ENCODE measurements around the gene TRIM2.
"Not testable (repeated sequence)": the region's sequence is repeated elsewhere in the genome, so short reads cannot be mapped to it uniquely, and the experiment has no call there.

Gene TRIM2

DNA sequence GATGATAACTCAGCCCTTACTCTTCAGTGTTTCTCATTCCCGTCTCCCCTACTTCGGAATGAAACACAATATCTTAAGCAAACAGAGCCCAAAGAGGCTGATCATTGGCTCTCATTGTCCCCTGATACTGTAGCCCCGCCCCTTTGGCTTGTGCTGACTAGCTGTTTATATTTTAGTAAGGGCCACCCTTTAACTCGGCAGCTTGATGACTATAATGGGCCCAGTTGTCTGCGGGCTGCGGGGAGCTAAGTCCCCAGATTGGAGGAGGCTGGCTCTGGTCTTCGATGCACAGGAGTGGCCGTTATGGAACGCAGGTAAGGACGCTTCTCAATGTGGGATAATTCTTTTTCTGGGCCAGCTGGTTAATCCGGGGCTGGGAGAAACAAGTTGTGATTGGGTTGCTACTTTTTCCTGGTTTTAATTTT, at the start of gene TRIM2:
Gene TRIM2 (plus strand): TSS at position 197 of the 425 bp plus-strand sequence. CDS start 88 bp downstream, at position 285.
- peak; percentile 91 for DNase-seq (ENCODE audit: low spot score)

DNA sequence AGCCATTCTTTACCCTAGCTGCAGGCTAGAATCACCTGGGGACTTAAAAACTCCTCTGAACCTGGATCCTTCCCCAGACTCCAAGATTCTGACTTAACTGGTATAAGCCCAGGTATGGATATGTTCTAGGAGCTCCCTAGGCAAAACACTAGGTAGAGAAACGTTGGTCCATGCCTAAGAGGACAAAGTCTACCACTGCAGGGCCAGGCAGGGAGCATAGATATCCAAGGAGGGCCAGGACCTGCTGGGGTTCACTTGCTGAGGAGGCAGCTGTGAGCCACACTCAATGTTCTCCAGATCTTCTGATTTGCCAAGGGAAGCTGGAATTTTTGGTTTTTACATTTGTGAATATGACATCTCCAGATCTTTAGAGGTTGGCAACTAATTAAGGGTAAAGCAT, 48.6 kb upstream of the TRIM2 start:
- no peak for DNase-seq (ENCODE audit: low spot score)

DNA sequence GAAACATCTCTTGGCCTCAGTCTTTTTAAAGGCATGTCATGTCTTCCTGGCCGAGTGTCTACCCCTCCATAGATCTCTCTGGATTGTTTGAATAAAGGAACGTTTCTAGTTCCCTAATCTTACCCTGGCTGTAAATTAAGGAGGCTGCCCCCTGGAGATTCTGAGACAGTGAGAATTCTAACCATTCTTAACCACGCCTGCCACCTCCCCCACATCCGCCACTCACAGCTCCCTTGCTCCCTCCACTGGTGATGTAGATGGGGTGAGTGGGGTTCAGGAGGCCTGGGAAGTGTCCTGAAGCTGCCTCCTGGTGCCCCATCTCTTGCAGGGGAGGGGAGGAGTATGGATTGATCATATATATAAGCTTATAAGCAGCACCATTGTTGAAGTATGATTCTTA, 48.0 kb upstream of the TRIM2 start:
- no peak for DNase-seq (ENCODE audit: low spot score)

DNA sequence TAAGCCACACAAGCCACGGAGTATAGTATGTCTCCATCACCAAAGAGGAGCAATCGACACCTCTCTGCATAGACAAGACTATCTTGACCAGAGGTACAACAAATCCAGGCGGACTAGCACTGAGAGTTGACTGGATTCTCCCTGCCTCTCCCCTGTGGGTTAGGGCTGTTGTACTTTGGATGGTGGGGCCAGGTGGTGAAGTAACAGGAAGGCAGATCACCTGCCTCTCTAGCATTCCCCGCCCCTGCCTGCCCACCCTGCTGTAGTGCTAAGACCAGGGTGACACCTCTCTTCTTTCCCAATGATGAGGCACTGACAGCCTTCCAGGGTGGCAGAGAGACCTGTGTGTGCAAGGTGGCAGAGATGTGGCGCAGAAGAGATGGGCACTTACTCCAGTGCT, 47.5 kb upstream of the TRIM2 start:
- no peak for DNase-seq (ENCODE audit: low spot score)

DNA sequence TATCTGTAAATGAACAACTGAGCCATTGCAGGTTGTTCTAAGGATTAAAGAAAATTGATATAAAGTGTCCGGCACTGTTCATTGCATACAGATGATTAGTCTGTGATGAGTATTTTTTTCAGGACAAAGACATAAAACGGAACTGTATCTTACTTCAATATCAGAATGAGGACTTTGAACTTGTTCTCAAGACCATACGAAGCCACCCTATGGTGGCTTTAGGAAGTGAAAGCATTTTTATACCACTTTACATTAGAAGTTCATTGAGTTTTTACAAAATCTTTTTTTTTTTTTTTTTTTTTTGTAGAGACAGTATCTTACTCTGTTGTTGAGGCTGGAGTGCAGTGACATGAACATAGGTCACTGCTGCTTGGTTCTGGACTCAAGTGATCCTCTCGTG, 45.2 kb upstream of the TRIM2 start:
- peak; percentile 38 for DNase-seq (ENCODE audit: low spot score)

DNA sequence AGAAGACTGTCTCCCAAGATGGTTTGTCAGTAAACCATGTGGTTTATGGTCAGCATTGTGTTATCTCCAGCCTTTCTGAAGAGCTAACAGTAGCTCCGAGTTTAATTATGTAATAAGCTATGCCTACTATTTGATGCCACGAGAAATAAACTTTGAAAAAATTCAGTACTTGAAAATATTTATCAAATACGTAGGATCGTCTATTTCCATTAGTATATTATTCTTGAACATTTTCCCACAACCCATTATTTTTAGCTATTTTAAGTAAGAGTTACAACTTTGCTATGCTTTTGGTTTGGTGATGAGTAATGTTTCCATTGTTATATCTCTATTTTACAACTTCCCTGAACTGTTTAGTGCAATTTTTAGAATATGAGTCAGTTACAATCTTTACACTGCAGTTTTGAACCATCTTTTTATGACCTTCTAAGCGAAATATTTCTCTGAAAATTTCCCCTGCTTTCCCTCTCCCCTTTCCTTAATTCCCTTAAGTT, 44.5 kb upstream of the TRIM2 start:
- DNase-seq (ENCODE audit: low spot score): peak; percentile 52

DNA sequence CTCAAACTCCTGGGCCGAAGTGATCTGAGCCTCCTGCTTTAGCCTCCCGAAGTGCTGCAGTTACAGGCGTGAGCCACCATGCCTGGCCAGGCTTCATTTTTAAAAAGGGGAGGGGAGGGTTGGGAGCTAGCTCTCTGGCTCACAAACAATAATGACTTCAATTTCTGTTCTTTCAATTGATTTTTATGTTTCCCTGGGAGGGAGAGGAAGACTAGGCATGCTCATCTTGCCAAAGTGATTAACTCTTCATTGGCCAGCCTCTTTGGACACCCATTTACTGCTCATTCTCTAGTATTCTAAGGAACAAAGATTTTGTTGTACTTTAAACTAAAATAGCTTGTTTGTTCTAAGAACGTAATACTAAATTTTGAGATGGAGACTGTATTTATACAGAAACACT, 43.4 kb upstream of the TRIM2 start:
- DNase-seq (ENCODE audit: low spot score): no peak

DNA sequence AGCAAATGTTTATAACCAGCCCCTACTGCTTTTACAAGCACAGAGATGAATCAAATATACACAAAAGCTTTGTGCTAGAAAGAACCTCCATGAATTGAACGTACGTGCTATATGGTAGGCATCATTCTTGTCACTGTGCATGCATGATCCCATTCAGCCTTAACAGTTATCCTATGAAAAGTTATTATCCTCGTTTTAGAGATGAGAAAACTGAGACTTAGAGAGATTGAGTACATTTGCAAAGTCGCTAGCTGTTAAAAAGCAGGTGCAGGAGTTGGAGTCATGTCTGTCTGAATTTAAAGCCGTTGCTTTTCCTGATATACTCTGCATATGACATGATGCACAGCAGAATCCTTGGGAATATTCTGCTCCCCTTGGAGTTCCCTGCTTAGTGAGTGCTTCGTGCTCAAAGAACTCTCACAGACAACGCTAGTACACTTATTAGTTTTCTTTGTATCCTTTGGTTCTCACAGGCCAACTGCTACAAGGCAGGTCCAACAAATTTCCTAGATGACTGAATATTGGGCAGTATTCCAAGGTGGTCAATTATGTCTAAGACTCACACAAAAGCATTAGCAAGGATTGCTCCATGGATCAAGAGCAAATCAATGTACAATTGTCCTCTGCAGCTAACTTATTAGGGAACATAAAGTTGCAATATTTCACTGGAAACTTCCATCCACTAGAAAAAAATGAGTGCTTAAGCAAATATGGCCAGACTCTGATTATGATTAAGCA, 42.8 kb upstream of the TRIM2 start:
- no peak for DNase-seq (ENCODE audit: low spot score)

DNA sequence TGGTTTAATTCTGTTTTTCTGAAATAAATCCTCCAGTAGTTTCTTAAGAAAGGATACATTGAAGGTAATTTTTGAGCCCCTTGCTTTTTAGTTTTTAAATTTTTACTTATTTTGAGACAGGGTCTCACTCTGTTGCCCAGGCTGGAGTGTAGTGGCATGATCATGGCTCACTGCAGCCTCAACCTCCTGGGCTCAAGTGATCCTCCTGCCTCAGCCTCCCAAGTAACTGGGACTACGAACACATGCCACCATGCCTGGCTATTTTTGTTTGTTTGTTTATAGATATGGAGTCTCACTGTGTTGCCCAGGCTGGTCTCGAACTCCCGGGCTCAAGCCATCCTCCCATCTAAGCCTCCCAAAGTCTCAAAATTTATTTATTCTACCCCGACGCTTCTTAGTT, 39.0 kb upstream of the TRIM2 start:
- not testable (repeated sequence) for DNase-seq (ENCODE audit: low spot score)

DNA sequence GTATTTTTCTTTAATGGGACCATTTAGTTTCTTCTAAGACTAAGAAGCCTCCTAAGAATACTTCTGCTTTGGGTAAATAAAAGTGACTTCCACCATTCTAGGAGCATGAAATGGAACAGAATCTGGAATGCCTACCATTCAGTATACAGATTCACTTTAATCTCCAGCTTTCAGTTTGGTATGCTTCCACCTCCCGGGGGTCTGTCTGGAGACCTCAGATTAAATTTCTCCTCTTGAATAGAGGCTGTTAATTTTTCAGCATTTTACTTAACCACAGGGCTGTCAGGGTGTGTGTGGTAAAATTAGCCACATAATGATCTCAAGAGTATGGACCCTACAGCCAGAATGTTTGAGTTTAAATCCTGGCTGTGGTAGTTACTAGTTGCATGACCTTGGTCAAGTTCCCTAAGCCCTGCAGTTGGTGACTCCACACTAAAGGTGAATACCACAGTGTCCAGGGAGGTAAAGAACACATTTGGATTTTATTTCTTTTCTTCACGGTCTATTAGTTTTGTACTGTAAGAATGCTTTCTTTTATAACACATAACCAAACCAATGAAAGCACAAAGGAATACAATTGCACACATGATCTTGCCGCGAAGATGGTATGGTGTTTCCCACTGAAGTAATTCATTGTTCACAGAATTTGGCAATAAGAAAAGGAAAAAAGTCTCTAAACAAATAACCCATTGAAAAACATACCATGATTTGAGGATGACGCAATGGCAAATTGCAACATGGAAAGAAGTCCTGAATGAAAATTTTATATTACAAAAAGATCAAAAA, 37.3 kb upstream of the TRIM2 start:
- no peak for DNase-seq (ENCODE audit: low spot score)

DNA sequence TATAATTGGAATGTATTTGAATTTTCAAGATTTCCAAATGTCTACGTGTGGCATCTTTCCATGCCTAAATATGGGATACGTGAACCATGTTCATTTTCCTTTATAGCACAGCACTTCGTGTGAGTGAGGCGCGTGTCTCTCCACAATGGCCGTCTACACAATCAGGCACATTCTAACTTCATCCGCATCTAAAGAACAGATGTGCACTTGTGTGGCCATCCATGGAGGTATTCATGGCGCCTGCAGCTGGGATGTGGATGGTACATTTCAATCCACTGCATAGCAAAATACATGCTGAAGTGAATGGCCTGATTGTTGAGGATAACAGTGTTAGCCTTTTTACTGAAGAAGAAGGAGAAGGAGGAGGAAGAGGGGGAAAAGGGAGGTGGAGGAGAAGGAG, 34.5 kb upstream of the TRIM2 start:
- no peak for DNase-seq (ENCODE audit: low spot score)

DNA sequence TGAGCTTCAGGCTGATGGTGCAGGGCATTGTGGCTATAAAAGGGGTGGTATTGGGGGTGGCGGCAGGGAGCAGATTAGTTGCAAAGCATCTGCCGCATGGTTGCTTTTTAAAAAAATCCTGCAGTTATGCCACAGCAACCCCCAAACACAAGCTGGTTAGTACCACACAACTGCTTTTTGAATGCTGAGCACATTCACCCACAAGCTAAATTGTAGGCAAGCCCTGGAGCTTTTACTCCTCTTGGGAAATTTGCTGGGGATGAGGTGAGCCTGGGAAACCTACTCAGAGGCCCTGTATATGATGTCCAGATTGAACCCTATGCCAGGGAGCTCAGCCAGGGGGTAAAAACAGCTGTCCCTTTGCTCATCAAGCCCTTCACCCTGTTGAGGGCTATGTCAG, 33.8 kb upstream of the TRIM2 start:
- DNase-seq (ENCODE audit: low spot score): no peak

DNA sequence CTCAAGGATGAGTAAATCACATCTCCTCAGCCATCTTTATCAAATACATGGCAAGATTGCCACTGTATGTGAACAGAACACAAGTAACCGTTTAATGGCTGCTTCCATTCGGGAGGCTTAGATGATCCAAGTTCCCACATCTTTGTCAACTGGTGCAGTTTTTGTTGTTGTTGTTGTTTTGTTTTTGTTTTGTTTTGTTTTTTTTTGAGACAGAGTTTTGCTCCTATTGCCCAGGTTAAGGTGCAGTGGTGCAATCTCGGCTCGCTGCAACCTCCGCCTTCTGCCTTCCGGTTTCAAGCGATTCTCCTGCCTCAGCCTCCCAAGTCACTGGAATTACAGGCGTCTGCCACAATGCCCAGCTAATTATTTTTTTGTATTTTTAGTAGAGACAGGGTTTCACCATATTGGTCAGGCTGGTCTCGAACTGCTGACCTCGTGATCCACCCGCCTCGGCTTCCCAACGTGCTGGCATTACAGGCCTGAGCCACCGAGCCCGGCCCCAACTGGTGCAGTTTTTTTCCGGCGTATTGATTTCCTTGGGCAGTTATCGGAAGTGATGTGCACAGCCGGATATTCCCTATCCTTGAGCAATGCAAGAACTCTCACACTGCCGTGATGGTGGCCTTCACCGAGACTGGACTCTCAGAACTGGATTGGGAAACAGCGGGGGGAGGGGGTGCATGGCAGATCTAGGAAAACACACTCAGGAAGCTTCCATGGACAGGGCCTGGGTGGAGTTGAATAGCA, 29.2 kb upstream of the TRIM2 start:
- DNase-seq (ENCODE audit: low spot score): no peak

DNA sequence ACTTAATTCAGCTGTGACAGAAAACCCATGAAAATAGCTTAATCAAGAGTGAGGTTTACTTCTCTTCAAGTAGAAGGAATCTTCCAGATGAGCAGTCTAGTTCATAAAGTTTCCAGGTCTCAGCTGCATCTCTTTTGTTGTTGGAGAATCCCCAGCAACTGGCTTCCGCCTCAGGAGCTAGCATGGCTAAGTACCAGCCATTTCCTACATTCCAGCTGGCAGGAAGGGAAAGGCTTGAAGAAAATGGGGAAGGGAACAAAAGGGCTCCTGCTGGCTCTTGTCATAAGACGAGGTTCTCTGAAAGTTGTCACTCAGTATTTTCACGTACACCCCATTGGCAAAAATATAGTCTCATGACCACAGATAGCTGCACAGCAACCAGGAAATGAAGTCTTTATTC, 27.3 kb upstream of the TRIM2 start:
- DNase-seq (ENCODE audit: low spot score): no peak

DNA sequence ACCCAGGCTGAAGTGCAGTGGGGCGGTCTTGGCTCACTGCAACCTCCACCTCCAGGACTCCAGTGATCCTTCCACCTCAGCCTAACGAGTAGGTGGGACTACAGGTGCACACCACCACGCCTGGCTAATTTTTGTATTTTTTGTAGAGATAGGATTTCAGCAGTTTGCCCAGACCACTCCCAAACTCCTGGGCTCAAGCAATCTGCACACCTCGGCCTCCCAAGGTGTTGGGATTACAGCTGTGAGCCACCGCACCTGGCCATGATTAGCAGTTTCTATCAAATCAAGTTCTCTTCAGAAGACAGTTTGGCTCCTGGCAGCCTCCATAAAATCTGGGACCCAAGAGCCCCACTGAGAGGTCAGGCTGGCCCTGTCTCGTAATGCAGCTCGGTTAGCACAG, 26.4 kb upstream of the TRIM2 start:
- DNase-seq (ENCODE audit: low spot score): no peak

DNA sequence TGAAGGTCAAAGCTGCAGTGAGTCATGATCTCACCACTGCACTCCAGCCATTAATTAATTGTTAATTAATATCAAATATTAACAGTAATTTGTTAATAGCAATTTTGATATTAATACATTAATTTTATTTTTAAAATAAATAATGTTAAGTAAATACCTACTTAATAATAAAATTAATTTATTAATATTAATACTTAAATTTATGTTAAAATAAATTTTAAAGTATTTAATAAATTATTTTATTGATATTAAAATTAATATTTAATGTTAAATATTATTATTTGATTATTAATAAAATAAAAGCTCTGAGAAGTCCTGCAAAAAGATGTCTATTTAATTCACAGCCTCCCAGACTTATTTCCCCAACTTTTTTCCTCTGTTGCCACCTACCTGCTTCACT, 25.1 kb upstream of the TRIM2 start:
- no peak for DNase-seq (ENCODE audit: low spot score)

DNA sequence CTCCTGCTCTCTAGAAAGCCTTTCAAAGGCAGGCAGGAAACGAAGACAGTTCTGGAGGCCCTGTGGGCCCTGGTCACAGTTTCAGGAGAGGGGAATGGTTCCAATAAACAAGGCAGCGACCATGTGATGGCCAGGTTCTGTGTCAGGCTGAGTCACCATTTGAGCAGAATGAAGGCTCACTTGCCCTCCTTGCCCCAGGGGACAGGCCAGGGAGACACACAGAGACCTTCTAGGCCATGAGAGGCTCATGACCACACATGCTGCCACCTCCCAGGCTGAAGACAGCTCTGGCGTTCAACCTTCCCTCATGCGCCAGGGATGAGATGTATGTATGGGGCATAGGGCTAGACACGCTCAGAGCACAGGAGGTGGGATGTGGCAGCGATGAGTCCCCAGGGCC, 22.9 kb upstream of the TRIM2 start:
- no peak for DNase-seq (ENCODE audit: low spot score)

DNA sequence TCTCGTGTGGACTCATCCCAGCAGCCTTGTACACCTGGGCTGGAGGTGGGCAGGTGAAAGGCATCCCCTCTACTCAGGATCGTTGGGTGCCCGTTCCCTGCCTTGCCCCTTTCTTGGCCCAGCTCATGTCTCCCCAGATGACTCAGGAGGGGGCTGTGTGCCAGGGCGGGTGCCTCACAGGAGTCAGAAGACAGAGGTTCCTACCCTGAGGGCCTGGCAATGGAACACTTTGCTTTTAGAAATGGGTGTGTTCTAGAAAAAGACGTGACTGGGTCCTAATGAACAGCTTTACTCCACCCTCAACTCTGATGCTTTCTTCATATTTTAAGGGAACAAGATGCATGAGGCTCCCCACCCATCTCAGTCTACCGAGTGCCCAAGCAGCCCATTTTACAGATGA, 22.5 kb upstream of the TRIM2 start:
- DNase-seq (ENCODE audit: low spot score): no peak

DNA sequence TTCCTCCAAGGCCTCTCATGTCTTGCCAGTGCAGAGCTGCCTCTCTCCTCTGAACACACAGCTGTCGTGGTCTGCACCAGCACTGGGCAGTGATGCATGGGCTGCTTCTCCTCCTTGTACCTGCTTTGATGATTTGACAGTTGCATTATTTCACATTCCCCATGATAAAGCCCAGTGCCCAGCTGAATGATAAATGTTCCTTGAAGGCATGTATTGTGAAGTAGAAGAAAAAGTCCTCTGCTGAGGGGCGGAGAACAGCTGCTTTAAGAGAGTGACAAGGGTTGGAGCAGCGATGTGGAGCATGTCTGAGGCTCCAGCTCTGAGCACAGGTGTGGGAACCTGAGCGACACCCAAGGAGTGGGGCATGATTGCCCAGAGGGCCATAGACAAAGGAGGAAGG, 21.1 kb upstream of the TRIM2 start:
- no peak for DNase-seq (ENCODE audit: low spot score)

DNA sequence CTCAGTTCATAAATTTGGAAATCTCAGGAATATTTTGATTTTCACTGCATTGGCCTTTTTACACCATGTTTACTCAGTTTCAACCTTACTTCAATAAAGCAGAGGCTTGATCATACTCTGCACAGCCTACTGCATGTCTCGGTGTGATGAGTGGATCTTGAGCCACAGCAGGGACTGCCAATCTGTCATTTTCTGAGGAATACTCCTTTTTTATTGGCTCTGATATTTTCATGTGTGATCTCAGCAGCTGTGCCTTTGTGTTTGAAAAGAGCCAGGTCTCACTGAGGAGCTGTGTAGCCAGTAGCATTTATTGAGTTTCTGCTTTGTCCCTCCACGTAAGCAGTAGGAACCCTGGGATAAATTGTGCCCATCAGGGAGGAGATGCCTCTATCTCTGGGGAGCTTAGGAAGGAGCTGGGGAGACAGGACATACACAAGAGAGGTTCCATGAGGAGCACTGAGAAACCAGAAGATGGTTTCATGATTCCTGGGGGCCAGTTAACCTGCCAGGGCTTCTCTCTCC, 18.9 kb upstream of the TRIM2 start:
- DNase-seq (ENCODE audit: low spot score): no peak

DNA sequence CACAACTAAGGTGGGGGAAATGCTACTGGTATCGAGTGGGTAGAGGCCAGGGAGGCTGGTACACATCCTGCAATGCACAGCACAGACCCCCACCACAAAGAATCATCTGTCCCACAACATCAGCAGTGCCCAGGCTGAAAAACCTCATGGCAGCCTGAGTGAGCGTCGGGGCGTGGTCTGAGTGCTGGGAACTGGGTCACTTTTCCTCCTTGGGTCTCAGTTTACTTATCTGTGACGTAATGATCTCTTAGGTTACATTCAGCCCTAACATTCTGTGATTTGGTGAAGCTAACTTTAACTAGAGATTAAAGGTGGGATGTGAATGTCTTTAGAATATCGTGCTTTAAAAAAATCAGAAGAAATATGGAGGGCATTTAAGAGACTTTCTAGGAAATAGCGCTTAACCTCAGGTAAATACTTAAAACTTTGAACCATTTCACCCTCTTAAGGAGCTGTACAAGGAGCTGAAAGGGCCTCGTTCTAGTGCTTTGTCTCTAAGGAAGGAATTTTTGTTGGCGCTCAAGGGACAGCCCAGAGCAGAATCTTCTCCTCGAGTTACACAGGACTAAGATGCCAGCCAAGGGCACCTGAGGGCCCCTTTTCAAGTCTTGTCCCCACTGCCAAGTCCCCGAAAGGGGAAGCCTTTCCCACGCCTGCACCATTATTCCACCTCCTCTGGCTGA, 18.1 kb upstream of the TRIM2 start:
- no peak for DNase-seq (ENCODE audit: low spot score)

All from LoVo (cell line).